Lung (tissue), 12 donors: ENCODE measurements around the gene CPTP. TPM values are rescaled to one million over a fixed set of nuclear protein-coding genes. Genes with fewer than 3 reads are reported as not detected.

ENCODE experiments used
- ATAC-seq: fragments of 200-7000 bp; cut with Tn5 transposase; one replicate; pipeline ENCODE4 v1.9.1; 2020; ENCODE audit warnings: moderate number of reproducible peaks; ENCODE audit not compliant: insufficient read depth, low FRiP score
- DNase-seq, 3 donors: peaks; one replicate each; pipeline ENCODE4 v3.0.0-alpha.2; 2013 to 2017
- H3K27ac ChIP-seq, 2 donors: one replicate each; pipeline ENCODE4 v1.5.1; 2013; ENCODE audit warnings: mild to moderate bottlenecking in 2 of 2, moderate library complexity in 2 of 2, control low read depth in 1 of 2, inconsistent platforms in 1 of 2, low read depth in 1 of 2, low read length in 1 of 2
- H3K27me3 ChIP-seq, 3 donors: one replicate each; pipeline ENCODE4 v1.5.1; 2013; ENCODE audit warnings: low read length in 2 of 3; ENCODE audit not compliant: control insufficient read depth in 3 of 3, insufficient read depth in 3 of 3
- H3K36me3 ChIP-seq, 4 donors: one replicate each; pipeline ENCODE4 v1.5.1; 2013; ENCODE audit warnings: low read length in 4 of 4, mild to moderate bottlenecking in 1 of 4, moderate library complexity in 1 of 4; ENCODE audit not compliant: control insufficient read depth in 4 of 4, insufficient read depth in 4 of 4
- H3K4me1 ChIP-seq, 5 donors: one replicate each; pipeline ENCODE4 v1.5.1; 2013; ENCODE audit warnings: low read length in 5 of 5, mild to moderate bottlenecking in 2 of 5, moderate library complexity in 1 of 5; ENCODE audit not compliant: control insufficient read depth in 5 of 5, insufficient read depth in 5 of 5
- H3K4me3 ChIP-seq: one replicate; pipeline ENCODE4 v1.5.1; 2013; ENCODE audit warnings: mild to moderate bottlenecking, control low read depth, moderate library complexity
- H3K9ac ChIP-seq, 2 donors: one replicate each; pipeline ENCODE4 v1.5.1; 2013; ENCODE audit warnings: low read length in 2 of 2, control low read depth in 1 of 2; ENCODE audit not compliant: insufficient read depth in 1 of 2
- H3K9me3 ChIP-seq, 4 donors: one replicate each; pipeline ENCODE4 v1.5.1; 2013; ENCODE audit warnings: low read length in 3 of 4, mild to moderate bottlenecking in 1 of 4, moderate library complexity in 1 of 4; ENCODE audit not compliant: control insufficient read depth in 4 of 4, insufficient read depth in 3 of 4
- WGBS, 2 donors: extraction: QIAGEN DNeasy Blood & Tissue Kit; methylation state at CpG; one replicate each; pipeline ENCODE4 v1.1.7; 2013; 5-methylcytosine and 5-hydroxymethylcytosine counted together
- polyA plus RNA-seq, 2 donors: library from polyadenylated mRNA; stranded (reverse); fragments of 200-250 nt; gene quantifications; one replicate each; pipeline ENCODE4 v1.2.1, GENCODE V29; 2013
- total RNA-seq, 2 donors: library from RNA; depleted of rRNA in 1 of 2; stranded (reverse); fragments of >200 nt in 1 of 2; gene quantifications; one replicate each; pipeline ENCODE4 v1.2.1, GENCODE V29; 2014 to 2021
- TF ChIP-seq, protein P1 (sequence below): IDR thresholded peaks from 2 replicates; pipeline ENCODE4 v1.5.1; 2012; ENCODE audit warnings: mild to moderate bottlenecking; ENCODE audit errors: control extremely low read depth, extremely low read depth
- donor health status: control.
- donor health status: control.
- donor health status: Bipolar disorder and iron deficiency.
- donor health status: healthy.
- donor health status: DM: yes; HTN: yes; CAD: no.

The CPTP gene
- total and polyA plus RNA-seq, 4 donors, result 10.9 to 32.0 (median 19.2) TPM

DNA sequence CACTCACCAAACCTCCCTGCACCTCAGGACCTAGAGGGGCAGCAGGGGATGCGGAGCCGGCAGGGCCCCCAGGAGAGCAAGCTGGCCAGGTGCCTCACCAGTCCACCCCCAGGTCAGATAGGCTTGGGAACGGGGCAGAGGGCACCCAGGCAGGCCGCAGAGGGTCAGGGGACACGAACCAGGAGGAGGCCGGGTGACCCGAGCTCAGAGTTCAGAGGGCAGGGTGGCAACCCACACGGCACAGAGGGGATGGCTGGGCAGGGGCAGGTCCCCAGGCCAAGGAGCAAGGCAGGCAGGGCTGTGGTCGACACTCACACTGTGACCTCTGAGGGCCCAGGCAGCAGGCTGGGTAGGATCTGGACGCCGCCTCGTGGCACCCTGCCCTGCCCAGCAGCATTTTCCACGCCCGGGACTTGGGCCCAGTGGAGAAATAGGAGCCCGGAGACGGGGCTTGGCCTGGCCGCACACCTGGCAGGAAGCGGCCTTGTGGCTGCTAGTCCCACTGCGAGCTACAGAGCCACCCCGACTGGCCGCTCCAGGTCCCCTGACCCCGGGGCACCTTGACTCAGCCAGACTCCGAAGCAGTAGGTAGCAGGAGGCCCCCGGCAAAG is 19.3 kb downstream of the CPTP start:
- Histone ChIP-seq H3K4me3 (no peak overlapping the region), H3K36me3 (peaks cover 0 to 27% (median 6%) of the 10 kb centered on the region in 4 donors), H3K27me3 (no peaks in the 10 kb centered on the region), H3K9ac (no peak overlapping the region), H3K9me3 (no peaks in the 10 kb centered on the region), H3K27ac (peak overlapping the region in 1 of 2 donors; percentile 57), H3K4me1 (peaks cover 0 to 32% (median 14%) of the 10 kb centered on the region in 5 donors)
- TF ChIP-seq, protein P1, sequence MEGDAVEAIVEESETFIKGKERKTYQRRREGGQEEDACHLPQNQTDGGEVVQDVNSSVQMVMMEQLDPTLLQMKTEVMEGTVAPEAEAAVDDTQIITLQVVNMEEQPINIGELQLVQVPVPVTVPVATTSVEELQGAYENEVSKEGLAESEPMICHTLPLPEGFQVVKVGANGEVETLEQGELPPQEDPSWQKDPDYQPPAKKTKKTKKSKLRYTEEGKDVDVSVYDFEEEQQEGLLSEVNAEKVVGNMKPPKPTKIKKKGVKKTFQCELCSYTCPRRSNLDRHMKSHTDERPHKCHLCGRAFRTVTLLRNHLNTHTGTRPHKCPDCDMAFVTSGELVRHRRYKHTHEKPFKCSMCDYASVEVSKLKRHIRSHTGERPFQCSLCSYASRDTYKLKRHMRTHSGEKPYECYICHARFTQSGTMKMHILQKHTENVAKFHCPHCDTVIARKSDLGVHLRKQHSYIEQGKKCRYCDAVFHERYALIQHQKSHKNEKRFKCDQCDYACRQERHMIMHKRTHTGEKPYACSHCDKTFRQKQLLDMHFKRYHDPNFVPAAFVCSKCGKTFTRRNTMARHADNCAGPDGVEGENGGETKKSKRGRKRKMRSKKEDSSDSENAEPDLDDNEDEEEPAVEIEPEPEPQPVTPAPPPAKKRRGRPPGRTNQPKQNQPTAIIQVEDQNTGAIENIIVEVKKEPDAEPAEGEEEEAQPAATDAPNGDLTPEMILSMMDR, result no peak
- WGBS, 2 donors, result 93 to 94% methylated on average over 20 to 24 of the region's 24 CpGs
- ATAC-seq, result no peak
- DNase-seq, result no peak

DNA sequence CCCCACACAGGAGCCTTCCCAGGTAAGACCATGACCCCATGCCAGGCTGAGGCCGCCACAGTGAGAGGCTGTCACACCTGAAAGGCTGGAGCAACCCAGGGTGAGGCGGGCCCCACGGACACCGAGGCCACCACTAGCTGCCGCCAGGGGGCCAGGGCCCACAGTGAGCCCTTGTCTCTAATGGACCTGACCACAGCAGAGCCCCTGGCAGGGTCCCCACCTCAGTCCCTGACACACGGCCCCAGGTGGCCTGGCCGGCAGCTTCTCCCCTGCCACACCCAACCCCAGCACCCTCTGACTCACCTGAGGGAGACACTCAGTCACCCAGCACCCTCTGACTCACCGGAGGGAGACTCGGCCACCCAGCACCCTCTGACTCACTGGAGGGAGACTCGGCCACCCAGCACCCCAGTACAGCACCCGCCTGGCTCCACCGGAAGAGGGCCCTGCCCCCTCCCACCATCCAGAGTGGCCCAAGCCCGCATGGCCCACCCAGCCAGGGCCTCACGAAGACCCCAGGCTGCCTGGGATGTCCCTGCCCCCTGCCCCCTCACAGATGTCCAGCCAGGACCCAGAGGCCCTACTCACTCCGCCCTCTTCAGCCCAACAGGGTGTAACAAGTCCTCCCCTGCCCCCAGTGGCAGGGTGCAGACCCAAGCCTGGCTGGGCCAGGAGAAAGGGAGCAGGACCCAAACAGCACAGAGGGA is 20.2 kb downstream of the CPTP start:
- ATAC-seq (peak; percentile 38), DNase-seq (no peak)
- no peaks in the 10 kb centered on the region for H3K27me3 ChIP-seq
- no peak overlapping the region for H3K4me3 ChIP-seq
- H3K9ac ChIP-seq, result no peak overlapping the region
- peak overlapping the region in 1 of 2 donors; percentile 76 for H3K27ac ChIP-seq
- WGBS, 2 donors, result 70 to 76% methylated on average over 13 to 15 of the region's 15 CpGs
- H3K4me1 ChIP-seq, result peaks cover 0 to 32% (median 14%) of the 10 kb centered on the region in 5 donors
- TF ChIP-seq, protein P1, result no peak
- peaks cover 0 to 18% (median 4%) of the 10 kb centered on the region in 4 donors for H3K36me3 ChIP-seq
- H3K9me3 ChIP-seq, result no peaks in the 10 kb centered on the region

DNA sequence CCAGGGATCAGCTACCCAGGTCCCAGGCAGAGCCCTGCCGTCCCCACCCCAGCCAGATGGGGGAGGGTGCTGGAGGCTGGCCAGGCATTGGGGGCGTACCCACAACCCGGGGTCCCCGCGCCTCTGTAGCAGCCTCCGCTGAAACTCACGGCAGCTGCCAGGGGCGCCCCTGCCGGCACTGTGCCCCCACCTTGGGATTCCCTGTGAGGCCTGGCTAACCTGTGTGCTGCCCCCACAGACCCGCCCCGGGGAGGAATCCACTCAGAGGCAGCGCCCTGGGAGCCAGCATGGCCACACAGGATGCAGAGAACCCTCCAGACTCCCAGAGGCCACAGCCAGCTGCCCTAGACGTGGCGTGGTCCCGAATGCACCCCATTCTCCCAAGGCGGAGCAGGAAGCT is 20.8 kb downstream of the CPTP start:
- peaks cover 0 to 13% (median 4%) of the 10 kb centered on the region in 4 donors for H3K36me3 ChIP-seq
- H3K27ac ChIP-seq, result peak overlapping the region in 1 of 2 donors; percentile 76
- no peak overlapping the region for H3K4me3 ChIP-seq
- 66 to 83% methylated on average over 16 of the region's 16 CpGs for WGBS, 2 donors
- H3K9me3 ChIP-seq, result no peaks in the 10 kb centered on the region
- H3K4me1 ChIP-seq, result peaks cover 0 to 32% (median 14%) of the 10 kb centered on the region in 5 donors
- ATAC-seq (no peak), DNase-seq (no peak)
- H3K9ac ChIP-seq, result no peak overlapping the region
- no peaks in the 10 kb centered on the region for H3K27me3 ChIP-seq
- TF ChIP-seq, protein P1, result no peak
